A549 treated with DMSO at 1 μM for 4 hours (cell line): Measurements from ENCODE around the gene C11orf54. TPM values are rescaled to one million over a fixed set of nuclear protein-coding genes. Genes with fewer than 3 reads are reported as not detected.

Experiments used
- total RNA-seq: library from RNA; stranded (reverse); fragments of 200-300 nt; extraction: Qiagen RNA extraction; gene quantifications from 5 replicates; pipeline ENCODE4 v1.2.3, GENCODE V29; 2022; ENCODE audit warnings: low read depth

C11orf54 gene
- 11.3 to 16.2 TPM (median 12.1 TPM) in 5 replicates for total RNA-seq

DNA sequence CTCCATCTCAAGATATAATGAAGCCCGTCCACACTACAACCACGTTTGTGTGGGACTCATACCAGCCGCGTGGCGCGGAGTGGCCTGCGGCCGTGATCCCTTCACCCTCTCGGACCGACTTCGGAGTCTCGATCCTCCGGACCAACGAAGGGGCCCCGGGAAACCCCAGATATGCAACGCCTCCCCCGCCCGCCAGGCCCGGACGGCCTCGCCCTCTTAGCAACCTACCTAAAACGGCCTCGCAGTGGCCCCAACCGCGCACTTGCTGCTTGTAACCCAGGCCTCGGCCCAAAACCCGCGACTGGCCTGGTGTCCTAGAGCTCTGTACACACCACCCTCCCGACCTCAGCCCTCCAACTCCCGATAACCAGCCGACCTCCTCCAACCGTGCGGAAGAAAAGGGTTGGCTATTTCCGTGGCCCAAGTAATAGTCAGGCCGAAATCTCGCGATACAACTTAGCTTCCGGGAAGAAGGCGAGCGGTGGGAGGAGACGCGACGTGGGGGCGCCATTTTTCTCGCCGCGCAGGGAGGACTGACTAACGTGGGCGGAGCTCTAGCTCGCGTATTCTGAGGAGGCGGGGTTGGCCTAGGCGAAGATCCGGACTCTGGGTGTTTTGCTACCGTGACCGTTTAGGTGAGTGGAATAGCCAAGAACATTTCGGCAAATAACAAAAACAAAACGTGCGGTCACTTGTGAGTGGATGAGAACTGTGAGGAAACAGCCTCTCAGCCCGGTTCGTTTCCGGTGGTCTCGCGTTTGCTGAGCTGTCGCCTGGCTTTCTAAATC lies at the start of gene C11orf54, which contains the start of gene TAF1D:
Gene C11orf54, plus strand, starts transcription at position 579 of the 788 bp plus-strand sequence. CDS start 5,722 bp downstream, outside the sequence.
Gene TAF1D, minus strand, starts transcription at position 402 of the 788 bp plus-strand sequence. CDS start 2,191 bp downstream, outside the sequence.

DNA sequence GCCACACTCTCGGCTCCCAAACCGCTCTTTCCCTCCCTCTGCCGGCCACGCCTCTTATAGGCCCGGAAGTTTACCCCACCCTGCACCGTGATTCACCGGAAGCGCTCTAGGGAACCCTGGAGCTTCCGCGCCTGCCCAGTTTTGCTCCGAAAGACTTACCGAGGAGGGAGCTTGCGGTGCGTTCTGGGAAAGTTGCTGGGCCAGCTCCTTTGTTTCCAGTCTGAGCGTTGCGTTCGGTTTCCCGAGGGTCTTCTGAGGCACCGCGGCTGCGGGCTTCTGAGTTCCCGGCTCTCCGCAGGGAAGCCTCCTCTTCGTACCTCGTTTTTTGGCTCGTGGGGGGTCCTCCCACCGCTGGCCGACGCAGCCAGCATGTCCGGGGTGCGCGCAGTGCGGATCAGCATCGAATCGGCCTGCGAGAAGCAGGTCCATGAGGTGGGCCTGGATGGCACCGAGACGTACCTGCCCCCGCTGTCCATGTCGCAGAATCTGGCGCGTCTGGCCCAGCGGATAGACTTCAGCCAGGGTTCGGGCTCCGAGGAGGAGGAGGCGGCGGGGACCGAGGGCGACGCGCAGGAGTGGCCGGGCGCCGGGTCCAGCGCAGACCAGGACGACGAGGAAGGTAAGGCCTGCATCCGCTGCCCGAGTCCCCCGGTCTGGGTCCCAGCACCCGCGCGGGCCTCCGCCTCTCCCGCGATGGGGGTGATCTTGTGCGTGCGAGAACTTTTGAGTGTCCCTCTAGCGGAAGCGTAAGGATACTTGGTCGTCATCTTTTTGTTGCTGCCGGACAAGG lies 42.9 kb downstream of the C11orf54 start, which contains the start of gene MED17:
Gene MED17, plus strand, starts transcription at position 138 of the 790 bp plus-strand sequence. Its CDS starts 232 bp downstream, at position 370.

Other genes with a start within 250 kb of the C11orf54 start
- gene SMCO4, start 198.3 kb upstream of the C11orf54 start, total RNA-seq = 13.7 to 16.4 TPM (median 16.1 TPM) in 5 replicates
- 5.6 to 7.5 TPM (median 6.7 TPM) in 5 replicates for gene CEP295, start 80.0 kb upstream of the C11orf54 start, total RNA-seq
- gene TAF1D, start 177 bp upstream of the C11orf54 start, total RNA-seq = 87.4 to 105 TPM (median 92.0 TPM) in 5 replicates
- gene MED17, start 42.6 kb downstream of the C11orf54 start, total RNA-seq = 19.4 to 23.9 TPM (median 22.5 TPM) in 5 replicates
- gene VSTM5, start 108.9 kb downstream of the C11orf54 start, total RNA-seq = 0.07 TPM in 1 of 5 replicates, not detected in the others